ENCODE results near the gene ST8SIA5. TPM values are rescaled to one million over a fixed set of nuclear protein-coding genes. Genes with fewer than 3 reads are reported as not detected.

The ST8SIA5 gene
- total and polyA plus RNA-seq, 2 of the 4 experiments (the other 2 are of a cell fraction), result 0.03 TPM; not detected in 1

- Histone ChIP-seq H3K14ac (replicated peaks; ENCODE audit: low read depth, low read length) (no peak overlapping the region), H3K23ac (ENCODE audit: low read depth, low read length) (no peak overlapping the region), H3K18ac (ENCODE audit: low read depth, low read length) (no peak overlapping the region), H3K27me3 (ENCODE audit: control insufficient read depth, insufficient read depth, low read length) (no peaks in the 10 kb centered on the region), H3K56ac (ENCODE audit: extremely low read depth, insufficient read depth, low read length) (no peak overlapping the region), H4K8ac (ENCODE audit: low read depth in 2 of 2, low read length in 2 of 2) (no peak overlapping the region), H3K4me2 (ENCODE audit: low read depth, low read length) (no peak overlapping the region), H4K91ac (ENCODE audit: insufficient read depth, low read depth, low read length) (no peak overlapping the region), H2BK20ac (ENCODE audit: low read depth, low read length) (no peak overlapping the region), H2AFZ (replicated peaks; ENCODE audit: low read length, poor library complexity) (no peak overlapping the region), H2BK120ac (ENCODE audit: low read depth, low read length) (no peak overlapping the region), H2AK5ac (ENCODE audit: low read depth, low read length) (no peak overlapping the region), H3K36me3 (ENCODE audit: control insufficient read depth, insufficient read depth, low read length) (no peaks in the 10 kb centered on the region), H2BK5ac (ENCODE audit: low read depth, low read length, poor library complexity, severe bottlenecking) (no peak overlapping the region), H3K4ac (ENCODE audit: low read depth, low read length) (no peak overlapping the region), H3K9me3 (ENCODE audit: control insufficient read depth, insufficient read depth, low read length) (no peaks in the 10 kb centered on the region), H3K4me3 (ENCODE audit: insufficient read depth, low read depth, low read length) (no peak overlapping the region), H2AK9ac (replicated peaks; ENCODE audit: low read depth, low read length, poor library complexity) (peak overlapping the region; percentile 48), H3K9me1 (ENCODE audit: insufficient read depth, low read length) (no peaks in the 10 kb centered on the region), H3K79me1 (ENCODE audit: low read depth in 1 of 2, low read length in 2 of 2) (no peaks in the 10 kb centered on the region), H3K27ac (ENCODE audit: insufficient read depth, low read length) (no peak overlapping the region), H3K4me1 (ENCODE audit: control insufficient read depth, insufficient read depth, low read length) (no peaks in the 10 kb centered on the region), H4K5ac (ENCODE audit: low read depth, low read length) (no peak overlapping the region), H2BK15ac (ENCODE audit: low read depth, low read length) (no peak overlapping the region), H3K9ac (ENCODE audit: low read depth, low read length) (no peak overlapping the region), H4K20me1 (ENCODE audit: insufficient read depth, low read length) (no peaks in the 10 kb centered on the region)
- dilution Hi-C loops (cut with HindIII; ENCODE audit: low sequenced_read_pairs, unreplicated experiment) (no loop called here), in situ Hi-C loops (cut with MboI; ENCODE audit: low sequenced_read_pairs) (no loop called here), intact Hi-C loops (cut with micrococcal nuclease) (no loop called here)
- no TSS peak for BruUV-seq (replicated peaks)
- TF ChIP-seq RFX5 (IDR thresholded peaks at IDR 0.05; ENCODE audit: low read depth, low read length) (no peak), POLR2A (IDR thresholded peaks at IDR 0.05; ENCODE audit: low read depth, low read length) (no peak), CTCF (conservative IDR thresholded peaks at IDR 0.05; ENCODE audit: low read depth, low read length) (no peak), NFE2L2 (IDR thresholded peaks at IDR 0.05; ENCODE audit: low read depth, low read length) (no peak), MXI1 (IDR thresholded peaks at IDR 0.05; ENCODE audit: borderline replicate concordance, low read depth, low read length) (no peak), SMC3 (IDR thresholded peaks at IDR 0.05; ENCODE audit: low read depth, low read length) (no peak), RAD21 (IDR thresholded peaks at IDR 0.05; ENCODE audit: low read length) (no peak), MAFK (IDR thresholded peaks at IDR 0.05; ENCODE audit: low read depth, low read length) (no peak), CEBPB (IDR thresholded peaks at IDR 0.05; ENCODE audit: low read depth, low read length) (no peak), USF2 (IDR thresholded peaks at IDR 0.05; ENCODE audit: low read depth, low read length) (no peak), FOS (IDR thresholded peaks at IDR 0.05; ENCODE audit: low read depth, low read length) (no peak), BHLHE40 (IDR thresholded peaks at IDR 0.05; ENCODE audit: low read depth, low read length) (no peak), MAZ (IDR thresholded peaks at IDR 0.05; ENCODE audit: borderline replicate concordance, low read depth, low read length) (no peak), CHD1 (IDR thresholded peaks at IDR 0.05; ENCODE audit: low read depth, low read length) (no peak), RCOR1 (IDR thresholded peaks at IDR 0.05; ENCODE audit: insufficient replicate concordance, low read length) (no peak)
- TF ChIP-seq, protein P1, sequence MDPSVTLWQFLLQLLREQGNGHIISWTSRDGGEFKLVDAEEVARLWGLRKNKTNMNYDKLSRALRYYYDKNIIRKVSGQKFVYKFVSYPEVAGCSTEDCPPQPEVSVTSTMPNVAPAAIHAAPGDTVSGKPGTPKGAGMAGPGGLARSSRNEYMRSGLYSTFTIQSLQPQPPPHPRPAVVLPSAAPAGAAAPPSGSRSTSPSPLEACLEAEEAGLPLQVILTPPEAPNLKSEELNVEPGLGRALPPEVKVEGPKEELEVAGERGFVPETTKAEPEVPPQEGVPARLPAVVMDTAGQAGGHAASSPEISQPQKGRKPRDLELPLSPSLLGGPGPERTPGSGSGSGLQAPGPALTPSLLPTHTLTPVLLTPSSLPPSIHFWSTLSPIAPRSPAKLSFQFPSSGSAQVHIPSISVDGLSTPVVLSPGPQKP (IDR thresholded peaks at IDR 0.05; ENCODE audit: borderline replicate concordance, low read depth, low read length), result no peak
- DNase-seq, result no peak
- no CpG with 5 or more reads among the region's 4 CpGs for WGBS, 2 experiments (ENCODE audit: extremely low coverage in 2 of 2, insufficient read length in 1 of 2)
- POLR2A ChIA-PET (ENCODE audit: unreplicated experiment), result no interaction called here
- ATAC-seq (ENCODE audit: low read depth), result no peak
- CTCF ChIA-PET, result interaction anchor here (0.9 kb wide), 1 partner anchor 448 kb away, joined by 4 read pairs; a partner anchor contains a TSS
These were observed 134.4 kb downstream of the ST8SIA5 start for GRCh38 chr18:46622451-46622850.
